ENCODE results near the gene SAMD14.
"Not testable (repeated sequence)": the region's sequence is repeated elsewhere in the genome, so short reads cannot be mapped to it uniquely, and the experiment has no call there.

SAMD14 gene

GRCh38 chr17:50061713-50062045 lies 68.3 kb downstream of the SAMD14 start:
- not testable (repeated sequence) for H3K9me3 ChIP-seq (ENCODE audit: control insufficient read depth in 1 of 2, low read length in 2 of 2); H3K4me3 ChIP-seq (ENCODE audit: low read depth in 1 of 2, low read length in 2 of 2); H3K36me3 ChIP-seq (ENCODE audit: control insufficient read depth in 1 of 2, insufficient read depth in 2 of 2, low read length in 2 of 2); H3K27me3 ChIP-seq (ENCODE audit: low read depth, low read length)
- peak overlapping the region; percentile 56 for H3K27ac ChIP-seq (ENCODE audit: low read length)
- H3K4me1 ChIP-seq (ENCODE audit: control insufficient read depth in 1 of 2, insufficient read depth in 2 of 2, low read length in 2 of 2): peaks cover 34 to 74% of the 10 kb centered on the region in 2 donors

- Histone ChIP-seq H3K4me1 (ENCODE audit: control insufficient read depth in 1 of 2, insufficient read depth in 2 of 2, low read length in 2 of 2) (peaks cover 34 to 77% of the 10 kb centered on the region in 2 donors), H3K4me3 (ENCODE audit: low read depth in 1 of 2, low read length in 2 of 2) (peak overlapping the region in 1 of 2 donors; percentile 27)
Observed at GRCh38 chr17:50060951-50061712, 68.8 kb downstream of the SAMD14 start.

More at GRCh38 chr17:50060951-50061712, 68.8 kb downstream of the SAMD14 start:
- H3K27ac ChIP-seq (ENCODE audit: low read length): peak overlapping the region; percentile 56
- no peaks in the 10 kb centered on the region for H3K36me3 ChIP-seq (ENCODE audit: control insufficient read depth in 1 of 2, insufficient read depth in 2 of 2, low read length in 2 of 2)
- H3K9me3 ChIP-seq (ENCODE audit: control insufficient read depth in 1 of 2, low read length in 2 of 2): no peaks in the 10 kb centered on the region
- H3K27me3 ChIP-seq (ENCODE audit: low read depth, low read length): no peaks in the 10 kb centered on the region

Measured in muscle layer of duodenum (tissue), 2 donors.